Measurements from ENCODE around the gene TLR1. TPM values are rescaled to one million over a fixed set of nuclear protein-coding genes. Genes with fewer than 3 reads are reported as not detected.

The TLR1 gene
- total RNA-seq, 1 experiment from 2014 or later: not detected

DNA sequence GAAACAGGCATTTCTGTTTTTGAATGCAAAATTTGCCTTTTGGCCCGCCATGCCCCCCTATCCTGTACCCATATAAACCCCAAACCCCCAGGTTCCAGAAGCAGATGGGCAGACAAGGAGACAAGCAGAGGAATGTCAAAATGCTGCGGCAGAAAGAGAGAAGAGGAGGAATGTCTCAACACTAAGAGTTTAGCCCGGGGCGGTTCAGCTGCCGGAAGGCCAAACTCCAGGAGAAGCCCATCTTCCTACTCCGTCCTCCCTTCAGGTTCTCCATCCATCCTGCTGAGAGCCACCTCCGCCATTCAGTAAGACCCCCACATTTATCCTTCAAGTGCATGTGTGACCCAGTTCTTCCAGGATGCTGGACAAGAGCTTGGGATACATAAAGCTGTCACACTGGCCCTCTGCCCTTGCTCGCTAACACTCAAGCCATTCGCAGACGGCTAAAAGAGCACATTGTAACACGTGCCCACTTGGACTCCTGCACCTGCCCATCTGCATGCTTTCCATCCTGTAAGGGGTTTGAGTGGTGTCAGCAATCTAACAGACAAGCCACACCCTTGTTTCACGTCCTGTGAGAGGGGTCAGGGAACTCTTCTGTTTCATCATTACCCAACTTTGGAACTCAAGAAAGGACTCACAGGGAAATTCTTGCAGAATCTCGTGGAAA lies 53.1 kb downstream of the TLR1 start:
- H3K9ac ChIP-seq (ENCODE audit: extremely low read depth, insufficient read length, low read length): no peak overlapping the region
- H2AFZ ChIP-seq (ENCODE audit: low read length): no peak overlapping the region
- Mint-ChIP-seq H3K27me3 (ENCODE audit: low read depth) (peaks cover 3% of the 10 kb centered on the region; the same call in 1 of the 2 replicates), H3K4me3 (no peak overlapping the region), H3K36me3 (ENCODE audit: insufficient read depth in 1 of 3, low read depth in 3 of 3) (peaks cover 8 to 16% (median 8%) of the 10 kb centered on the region in 3 experiments; a peak in 6 of 7 replicates), H3K27ac (no peak overlapping the region), H3K9me3 (peaks cover 16 to 21% of the 10 kb centered on the region in 2 experiments), H3K4me1 (peaks cover 0 to 5% of the 10 kb centered on the region in 2 experiments; a peak in 2 of 4 replicates)
- H3K23me2 ChIP-seq (ENCODE audit: insufficient read length, low read depth, low read length, poor library complexity, severe bottlenecking): no peaks in the 10 kb centered on the region
- H3K27ac ChIP-seq (ENCODE audit: insufficient read length, low read depth, low read length): no peak overlapping the region
- no peaks in the 10 kb centered on the region for H3K79me2 ChIP-seq (ENCODE audit: insufficient read depth, low read length)
- no peak overlapping the region for H4K8ac ChIP-seq (replicated peaks; ENCODE audit: insufficient read length, low read depth, low read length)
- H3K4ac ChIP-seq (ENCODE audit: low read depth, low read length): no peak overlapping the region
- H2BK20ac ChIP-seq (ENCODE audit: low read depth, low read length, poor library complexity, severe bottlenecking): no peak overlapping the region
- peaks cover 6% of the 10 kb centered on the region; the same call in 1 of the 2 replicates for H3K4me1 ChIP-seq (ENCODE audit: insufficient read depth, low read length)
- no peak overlapping the region for H3K4me2 ChIP-seq (ENCODE audit: insufficient read depth, insufficient read length, low read length)
- no peaks in the 10 kb centered on the region for H3K79me1 ChIP-seq (ENCODE audit: insufficient read depth, low read depth, low read length, poor library complexity, severe bottlenecking)
- no peak overlapping the region for H3K14ac ChIP-seq (ENCODE audit: insufficient read depth, low read length)
- H4K91ac ChIP-seq (ENCODE audit: insufficient read length, low read depth, low read length): no peak overlapping the region
- no peak overlapping the region for H2BK15ac ChIP-seq (ENCODE audit: low read depth, low read length)
- WGBS (ENCODE audit: extremely low coverage, insufficient read length, low lambda C conversion rate): no CpG with 5 or more reads among the region's 13 CpGs
- H4K5ac ChIP-seq (ENCODE audit: insufficient read length, low read depth, low read length): no peak overlapping the region
- no peak overlapping the region for H2BK5ac ChIP-seq (ENCODE audit: insufficient read length, low read length)
- no peaks in the 10 kb centered on the region for H3K27me3 ChIP-seq (ENCODE audit: insufficient read depth, low read length)
- H4K20me1 ChIP-seq (ENCODE audit: control insufficient read depth, insufficient read depth, insufficient read length): no peaks in the 10 kb centered on the region
- H3K56ac ChIP-seq (ENCODE audit: insufficient read length, low read depth, low read length): no peak overlapping the region
- no peak overlapping the region for H3T11ph ChIP-seq (ENCODE audit: low read length)
- H3K23ac ChIP-seq (ENCODE audit: insufficient read length, low read depth, low read length): no peak overlapping the region
- H2BK12ac ChIP-seq (ENCODE audit: insufficient read length, low read depth, low read length): no peak overlapping the region
- H2AK5ac ChIP-seq (ENCODE audit: insufficient read length, low read length): no peak overlapping the region
- no peak for DNase-seq
- no peaks in the 10 kb centered on the region for H3K9me3 ChIP-seq (ENCODE audit: control insufficient read depth, low read depth, low read length)
- no peak overlapping the region for H3K18ac ChIP-seq (ENCODE audit: insufficient read length, low read depth, low read length)
- TF ChIP-seq, protein P1, sequence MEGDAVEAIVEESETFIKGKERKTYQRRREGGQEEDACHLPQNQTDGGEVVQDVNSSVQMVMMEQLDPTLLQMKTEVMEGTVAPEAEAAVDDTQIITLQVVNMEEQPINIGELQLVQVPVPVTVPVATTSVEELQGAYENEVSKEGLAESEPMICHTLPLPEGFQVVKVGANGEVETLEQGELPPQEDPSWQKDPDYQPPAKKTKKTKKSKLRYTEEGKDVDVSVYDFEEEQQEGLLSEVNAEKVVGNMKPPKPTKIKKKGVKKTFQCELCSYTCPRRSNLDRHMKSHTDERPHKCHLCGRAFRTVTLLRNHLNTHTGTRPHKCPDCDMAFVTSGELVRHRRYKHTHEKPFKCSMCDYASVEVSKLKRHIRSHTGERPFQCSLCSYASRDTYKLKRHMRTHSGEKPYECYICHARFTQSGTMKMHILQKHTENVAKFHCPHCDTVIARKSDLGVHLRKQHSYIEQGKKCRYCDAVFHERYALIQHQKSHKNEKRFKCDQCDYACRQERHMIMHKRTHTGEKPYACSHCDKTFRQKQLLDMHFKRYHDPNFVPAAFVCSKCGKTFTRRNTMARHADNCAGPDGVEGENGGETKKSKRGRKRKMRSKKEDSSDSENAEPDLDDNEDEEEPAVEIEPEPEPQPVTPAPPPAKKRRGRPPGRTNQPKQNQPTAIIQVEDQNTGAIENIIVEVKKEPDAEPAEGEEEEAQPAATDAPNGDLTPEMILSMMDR (conservative IDR thresholded peaks at IDR 0.05): no peak
- no peak overlapping the region for H2BK120ac ChIP-seq (ENCODE audit: low read depth, low read length, poor library complexity, severe bottlenecking)
